Nephron progenitor cell (in vitro differentiated cells): ENCODE data around the gene CCDC71.

ENCODE experiments used
- DNase-seq: peaks from one replicate; pipeline ENCODE4 v3.0.0; 2021
- H3K27ac Mint-ChIP-seq: 2 replicates; pipeline ENCODE4 v1.8.0; 2021; ENCODE audit warnings: mild to moderate bottlenecking, moderate library complexity, mixed read lengths
- H3K27me3 Mint-ChIP-seq: 2 replicates; pipeline ENCODE4 v1.8.0; 2021; ENCODE audit warnings: mild to moderate bottlenecking, low read depth, mixed read lengths; ENCODE audit not compliant: poor library complexity
- H3K36me3 Mint-ChIP-seq: 2 replicates; pipeline ENCODE4 v1.8.0; 2021; ENCODE audit warnings: low read depth, mixed read lengths
- H3K4me1 Mint-ChIP-seq: 2 replicates; pipeline ENCODE4 v1.8.0; 2021; ENCODE audit warnings: mixed read lengths
- H3K4me3 Mint-ChIP-seq: 2 replicates; pipeline ENCODE4 v1.8.0; 2021; ENCODE audit warnings: mild to moderate bottlenecking, moderate library complexity, mixed read lengths
- H3K9me3 Mint-ChIP-seq: 2 replicates; pipeline ENCODE4 v1.8.0; 2021; ENCODE audit warnings: mild to moderate bottlenecking, moderate library complexity, mixed read lengths
- TF ChIP-seq, protein P1 (sequence below): fragments of 200-600 bp; sonication (generic); IDR thresholded peaks from 2 replicates; pipeline ENCODE4 v1.5.0; 2021; ENCODE audit warnings: antibody characterized with exemption

The CCDC71 gene

DNA sequence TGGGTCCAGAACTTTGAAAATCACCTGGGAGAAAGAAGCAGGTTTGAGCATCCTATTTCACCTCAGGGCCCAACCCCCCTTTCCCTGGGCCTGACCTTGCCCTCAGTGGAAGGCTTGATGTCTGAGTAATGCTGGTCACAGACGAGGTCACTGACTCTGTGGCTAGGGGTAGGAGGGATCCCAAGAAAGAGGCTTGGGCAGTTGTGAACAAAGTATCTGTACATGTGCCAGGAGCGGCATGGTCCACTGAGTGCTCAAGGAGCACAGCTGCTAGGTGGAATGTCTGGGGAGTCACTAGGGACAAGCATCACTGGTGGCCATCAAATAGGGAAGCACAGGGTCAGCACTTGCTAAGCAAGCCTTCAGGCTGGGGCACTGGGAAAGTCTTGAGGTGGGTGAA lies 7.3 kb downstream of the CCDC71 start:
- H3K27me3 Mint-ChIP-seq = no peaks in the 10 kb centered on the region
- H3K4me1 Mint-ChIP-seq = peaks cover 10% of the 10 kb centered on the region
- TF ChIP-seq, protein P1, sequence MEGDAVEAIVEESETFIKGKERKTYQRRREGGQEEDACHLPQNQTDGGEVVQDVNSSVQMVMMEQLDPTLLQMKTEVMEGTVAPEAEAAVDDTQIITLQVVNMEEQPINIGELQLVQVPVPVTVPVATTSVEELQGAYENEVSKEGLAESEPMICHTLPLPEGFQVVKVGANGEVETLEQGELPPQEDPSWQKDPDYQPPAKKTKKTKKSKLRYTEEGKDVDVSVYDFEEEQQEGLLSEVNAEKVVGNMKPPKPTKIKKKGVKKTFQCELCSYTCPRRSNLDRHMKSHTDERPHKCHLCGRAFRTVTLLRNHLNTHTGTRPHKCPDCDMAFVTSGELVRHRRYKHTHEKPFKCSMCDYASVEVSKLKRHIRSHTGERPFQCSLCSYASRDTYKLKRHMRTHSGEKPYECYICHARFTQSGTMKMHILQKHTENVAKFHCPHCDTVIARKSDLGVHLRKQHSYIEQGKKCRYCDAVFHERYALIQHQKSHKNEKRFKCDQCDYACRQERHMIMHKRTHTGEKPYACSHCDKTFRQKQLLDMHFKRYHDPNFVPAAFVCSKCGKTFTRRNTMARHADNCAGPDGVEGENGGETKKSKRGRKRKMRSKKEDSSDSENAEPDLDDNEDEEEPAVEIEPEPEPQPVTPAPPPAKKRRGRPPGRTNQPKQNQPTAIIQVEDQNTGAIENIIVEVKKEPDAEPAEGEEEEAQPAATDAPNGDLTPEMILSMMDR = no peak
- DNase-seq = no peak
- peaks cover 7% of the 10 kb centered on the region for H3K36me3 Mint-ChIP-seq
- no peak overlapping the region for H3K4me3 Mint-ChIP-seq
- H3K27ac Mint-ChIP-seq = peak overlapping the region; percentile 87
- no peaks in the 10 kb centered on the region for H3K9me3 Mint-ChIP-seq

DNA sequence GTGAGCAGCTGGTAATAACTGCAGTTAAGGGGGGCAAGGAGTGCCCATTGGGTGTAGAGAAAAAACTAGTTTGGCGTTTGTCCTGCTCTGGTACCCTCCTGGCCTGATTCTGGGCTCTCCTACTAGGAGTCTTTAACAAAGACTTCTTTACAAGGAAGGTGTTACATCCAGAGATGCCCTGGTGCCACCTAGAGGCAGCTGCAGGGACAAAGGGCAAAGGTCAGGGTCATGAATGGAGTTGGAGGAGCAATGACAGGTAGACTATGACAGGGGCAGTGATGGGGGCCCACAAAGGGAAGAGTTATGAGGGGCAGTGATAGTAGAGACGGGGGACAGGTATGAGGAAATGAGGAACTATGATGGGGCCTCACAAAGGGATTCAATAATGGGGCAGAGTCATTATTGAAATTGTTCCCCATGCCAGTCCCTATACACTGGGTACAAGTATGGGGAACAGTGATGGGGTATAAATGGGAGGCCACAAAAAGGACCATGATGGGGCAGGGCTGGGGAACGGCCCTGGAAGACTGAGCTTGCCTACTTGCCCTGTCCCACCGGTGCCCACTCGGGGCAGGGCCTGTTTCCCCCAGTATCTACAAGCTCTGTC lies 7.9 kb downstream of the CCDC71 start:
- Mint-ChIP-seq H3K27me3 (peaks cover 3% of the 10 kb centered on the region), H3K36me3 (peaks cover 4% of the 10 kb centered on the region), H3K4me3 (no peak overlapping the region), H3K27ac (peak overlapping the region; percentile 87), H3K9me3 (no peaks in the 10 kb centered on the region), H3K4me1 (peaks cover 10% of the 10 kb centered on the region)
- TF ChIP-seq, protein P1 = peak; percentile 44
- peak; percentile 48 for DNase-seq

DNA sequence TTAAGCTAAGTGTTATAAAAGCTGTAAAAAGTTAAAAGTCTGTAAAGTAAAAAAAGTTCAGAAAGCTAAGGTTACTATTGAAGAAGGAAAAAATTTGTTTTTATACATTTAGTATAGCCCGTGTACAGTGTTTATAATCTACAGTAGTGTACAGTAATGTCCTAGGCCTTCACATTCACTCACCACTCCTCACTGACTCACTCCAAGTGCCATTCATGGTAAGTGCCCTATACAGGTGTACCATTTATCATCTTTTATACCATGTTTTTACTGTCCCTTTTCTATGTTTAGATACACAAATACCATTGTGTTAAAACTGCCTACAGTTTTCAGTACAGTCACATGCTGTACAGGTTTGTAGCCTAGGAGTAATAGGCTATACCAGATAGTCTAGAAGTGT lies 8.8 kb downstream of the CCDC71 start:
- Mint-ChIP-seq H3K4me1 (peaks cover 10% of the 10 kb centered on the region), H3K27me3 (peaks cover 3% of the 10 kb centered on the region), H3K9me3 (no peaks in the 10 kb centered on the region), H3K4me3 (no peak overlapping the region), H3K27ac (no peak overlapping the region), H3K36me3 (peaks cover 4% of the 10 kb centered on the region)
- TF ChIP-seq, protein P1 = no peak
- DNase-seq = no peak

DNA sequence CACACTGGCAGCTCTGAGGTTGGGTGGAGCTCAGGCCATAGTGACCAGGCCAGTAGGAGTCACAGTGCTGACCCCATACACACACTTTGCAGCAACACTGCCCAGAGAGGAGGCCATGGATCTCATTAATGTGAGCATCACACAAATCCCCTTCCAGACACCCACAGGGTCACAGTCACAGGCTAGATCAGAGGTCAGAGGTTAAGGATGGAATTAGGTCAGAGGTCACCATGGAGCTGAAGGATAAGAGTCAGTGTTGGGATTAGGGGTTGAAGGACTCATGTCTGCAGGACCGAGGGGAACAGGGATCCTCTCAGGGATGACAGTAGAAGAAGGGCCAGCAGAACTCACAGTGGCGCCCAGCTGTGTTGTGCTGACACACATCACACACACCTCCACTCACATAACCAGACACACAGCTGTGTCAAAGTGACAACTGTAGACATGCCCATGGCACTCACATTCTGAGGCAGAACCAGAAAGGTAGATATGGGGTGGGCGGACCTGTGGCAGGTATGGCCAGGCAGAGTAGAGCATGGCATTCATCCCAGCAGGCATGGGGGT lies 12.7 kb downstream of the CCDC71 start:
- Mint-ChIP-seq H3K4me3 (no peak overlapping the region), H3K27me3 (peaks cover 13% of the 10 kb centered on the region), H3K4me1 (peaks cover 5% of the 10 kb centered on the region), H3K36me3 (no peaks in the 10 kb centered on the region), H3K9me3 (no peaks in the 10 kb centered on the region), H3K27ac (peak overlapping the region; percentile 17)
- DNase-seq = no peak
- TF ChIP-seq, protein P1 = no peak

DNA sequence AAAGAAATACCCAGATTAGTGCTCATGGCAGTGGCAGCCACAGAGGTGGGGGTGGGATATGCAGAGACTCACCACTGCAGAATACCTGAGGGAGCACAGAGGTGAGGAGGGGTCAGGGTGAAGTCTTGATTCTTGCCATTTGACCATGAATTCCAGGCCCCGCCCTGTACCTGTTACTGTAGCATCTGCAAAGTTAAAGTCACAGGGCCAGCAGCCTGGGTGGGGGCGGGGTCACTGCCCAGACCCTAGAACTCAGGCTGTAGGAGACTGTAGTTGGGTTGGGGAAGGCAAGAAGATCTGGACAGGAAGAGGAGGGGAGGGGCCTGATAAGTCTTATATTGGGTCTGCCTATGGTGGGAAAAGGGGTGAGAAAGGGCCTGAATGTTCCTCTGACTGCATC lies 14.5 kb downstream of the CCDC71 start:
- Mint-ChIP-seq H3K36me3 (no peaks in the 10 kb centered on the region), H3K4me3 (no peak overlapping the region), H3K27me3 (peaks cover 13% of the 10 kb centered on the region), H3K27ac (peak overlapping the region; percentile 34), H3K4me1 (no peaks in the 10 kb centered on the region), H3K9me3 (no peaks in the 10 kb centered on the region)
- DNase-seq = no peak
- TF ChIP-seq, protein P1 = no peak

DNA sequence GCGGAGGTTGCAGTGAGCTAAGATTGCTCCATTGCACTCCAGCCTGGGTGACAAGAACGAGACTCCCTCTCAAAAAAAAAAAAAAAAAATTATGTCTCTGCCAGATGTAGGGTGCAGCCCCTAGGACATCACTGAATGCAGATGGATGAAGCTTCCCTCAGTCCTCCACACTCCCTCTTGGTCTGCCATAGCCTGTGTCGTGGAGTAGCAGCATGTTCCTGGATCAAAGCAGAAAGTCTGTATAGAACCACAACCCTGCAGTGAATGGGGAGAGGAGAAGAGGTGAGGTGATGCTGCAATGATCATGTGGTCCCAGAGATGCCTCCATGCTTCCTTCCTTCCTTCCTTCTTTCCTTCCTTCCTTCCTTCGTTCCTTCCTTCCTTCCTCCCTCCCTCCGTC lies 18.0 kb downstream of the CCDC71 start:
- no peak for DNase-seq
- H3K36me3 Mint-ChIP-seq = no peaks in the 10 kb centered on the region
- H3K4me1 Mint-ChIP-seq = no peaks in the 10 kb centered on the region
- TF ChIP-seq, protein P1 = no peak
- peaks cover 15% of the 10 kb centered on the region for H3K27me3 Mint-ChIP-seq
- no peak overlapping the region for H3K4me3 Mint-ChIP-seq
- no peak overlapping the region for H3K27ac Mint-ChIP-seq
- no peaks in the 10 kb centered on the region for H3K9me3 Mint-ChIP-seq
